ENCODE data around the gene KRTAP5-4.

The KRTAP5-4 gene

DNA sequence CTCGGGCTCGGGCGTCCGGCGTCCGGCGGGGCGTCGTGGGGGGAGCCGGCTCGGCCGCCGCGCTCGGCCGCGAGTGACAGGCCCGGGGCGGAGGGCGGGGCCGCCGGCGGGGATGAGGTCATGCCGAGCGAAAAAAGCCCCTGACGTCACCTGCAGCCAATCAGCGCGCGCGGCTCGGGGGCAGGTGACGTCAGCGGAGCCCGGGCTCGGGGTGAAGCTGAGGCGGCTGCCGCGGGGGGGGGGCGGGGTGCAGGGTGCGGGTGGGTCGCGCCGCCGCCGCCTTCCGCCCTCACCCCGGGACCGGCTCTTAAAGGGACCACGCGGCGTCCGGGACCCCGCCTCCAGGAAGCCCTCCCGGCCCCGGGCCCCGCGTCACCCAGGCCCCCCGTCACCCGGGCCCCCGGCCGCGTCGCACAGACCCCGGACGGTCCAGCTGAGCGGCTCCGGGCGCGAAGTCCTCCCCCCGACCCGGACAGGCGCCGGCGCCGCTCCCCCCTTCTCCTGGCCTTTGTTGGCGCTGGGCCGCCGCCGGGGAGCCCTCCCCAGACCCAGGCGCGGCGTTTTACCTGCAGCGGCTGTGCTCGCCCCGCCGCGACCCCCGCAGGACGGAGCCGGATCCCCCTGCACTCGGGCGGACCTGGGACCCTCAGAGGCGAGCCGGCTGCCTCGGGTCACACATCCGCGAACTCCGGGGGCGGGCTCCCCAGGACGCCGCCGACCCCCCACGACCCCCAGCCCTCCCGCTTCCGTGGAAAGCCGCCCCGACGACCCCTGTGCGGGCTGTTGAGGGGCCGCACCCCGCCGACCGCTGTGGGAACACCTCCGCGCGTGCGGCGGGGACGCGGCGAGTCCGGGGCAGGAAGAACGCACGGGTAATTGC, 49.5 kb downstream of the KRTAP5-4 start, which contains the start of gene DUSP8:
TSS of gene DUSP8 (minus strand) at position 75 of the 880 bp plus-strand sequence. CDS start 6,445 bp downstream, outside the sequence.
- DNase-seq (ENCODE audit: low spot score): peak; percentile 98

DNA sequence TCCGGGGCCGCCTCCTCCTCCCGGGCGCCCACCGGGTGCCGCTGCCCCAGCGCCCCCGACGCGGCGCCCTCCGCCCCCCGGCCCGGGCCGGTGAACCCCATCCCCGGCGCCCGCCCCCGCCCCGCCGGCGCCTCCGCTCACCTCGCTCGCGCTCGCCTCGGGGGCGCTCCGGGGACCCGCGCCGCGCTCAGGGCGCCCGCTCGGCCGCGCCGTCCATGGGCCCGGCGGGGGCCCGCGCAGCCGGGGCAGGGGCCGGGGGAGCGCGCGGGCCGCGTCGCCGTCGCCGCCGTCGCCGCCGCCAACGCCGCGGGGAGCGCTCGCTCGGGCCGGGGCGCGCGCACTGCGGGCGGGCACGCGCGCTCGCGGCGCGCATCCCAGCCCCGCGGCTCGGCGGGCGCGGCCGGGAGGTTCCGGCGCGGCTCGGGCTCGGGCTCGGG, 50.2 kb downstream of the KRTAP5-4 start:
- DNase-seq (ENCODE audit: low spot score): no peak

Measured in AG20443 (cell line).